HG03558 (cell line): ENCODE data around the gene SPATS2L.

Source experiments
- ATAC-seq: cut with Tn5 transposase; IDR thresholded peaks from one replicate; pipeline ENCODE4 v1.9.1; 2021; ENCODE audit warnings: moderate number of reproducible peaks; ENCODE audit not compliant: unreplicated experiment; ENCODE audit errors: extremely low read depth

Gene SPATS2L

GRCh38 chr2:200288670-200289429 is 17.6 kb upstream of the SPATS2L start:
- no peak for ATAC-seq

- ATAC-seq, result no peak
Observed at GRCh38 chr2:200296118-200296517, 10.4 kb upstream of the SPATS2L start.

- ATAC-seq, result no peak
Observed at GRCh38 chr2:200297100-200297499, 9.4 kb upstream of the SPATS2L start.

- ATAC-seq, result no peak
Observed at GRCh38 chr2:200297989-200298388, 8.5 kb upstream of the SPATS2L start.

- no peak for ATAC-seq
Observed at GRCh38 chr2:200298816-200299215, 7.7 kb upstream of the SPATS2L start.

GRCh38 chr2:200300065-200300464 is 6.4 kb upstream of the SPATS2L start:
- no peak for ATAC-seq

- no peak for ATAC-seq
Observed at GRCh38 chr2:200300638-200301314, 5.7 kb upstream of the SPATS2L start.

- ATAC-seq, result no peak
Observed at GRCh38 chr2:200301953-200302858, 4.3 kb upstream of the SPATS2L start.

GRCh38 chr2:200302940-200303727 is 3.4 kb upstream of the SPATS2L start:
- ATAC-seq, result no peak

- no peak for ATAC-seq
Observed at GRCh38 chr2:200305797-200306195, 697 bp upstream of the SPATS2L start.

- ATAC-seq, result peak; percentile 40
Observed at GRCh38 chr2:200306931-200307723, 634 bp downstream of the SPATS2L start.

- no peak for ATAC-seq
Observed at GRCh38 chr2:200307724-200308545, 1.4 kb downstream of the SPATS2L start.

GRCh38 chr2:200308546-200309295 is 2.2 kb downstream of the SPATS2L start:
- no peak for ATAC-seq

- no peak for ATAC-seq
Observed at GRCh38 chr2:200309296-200310049, 3.0 kb downstream of the SPATS2L start.

- no peak for ATAC-seq
Observed at GRCh38 chr2:200310545-200310971, 4.1 kb downstream of the SPATS2L start.

GRCh38 chr2:200311139-200311538 is 4.6 kb downstream of the SPATS2L start:
- ATAC-seq, result no peak

- no peak for ATAC-seq
Observed at GRCh38 chr2:200314976-200315567, 8.6 kb downstream of the SPATS2L start.
